ENCODE measurements around the gene PDE9A.

The PDE9A gene

DNA sequence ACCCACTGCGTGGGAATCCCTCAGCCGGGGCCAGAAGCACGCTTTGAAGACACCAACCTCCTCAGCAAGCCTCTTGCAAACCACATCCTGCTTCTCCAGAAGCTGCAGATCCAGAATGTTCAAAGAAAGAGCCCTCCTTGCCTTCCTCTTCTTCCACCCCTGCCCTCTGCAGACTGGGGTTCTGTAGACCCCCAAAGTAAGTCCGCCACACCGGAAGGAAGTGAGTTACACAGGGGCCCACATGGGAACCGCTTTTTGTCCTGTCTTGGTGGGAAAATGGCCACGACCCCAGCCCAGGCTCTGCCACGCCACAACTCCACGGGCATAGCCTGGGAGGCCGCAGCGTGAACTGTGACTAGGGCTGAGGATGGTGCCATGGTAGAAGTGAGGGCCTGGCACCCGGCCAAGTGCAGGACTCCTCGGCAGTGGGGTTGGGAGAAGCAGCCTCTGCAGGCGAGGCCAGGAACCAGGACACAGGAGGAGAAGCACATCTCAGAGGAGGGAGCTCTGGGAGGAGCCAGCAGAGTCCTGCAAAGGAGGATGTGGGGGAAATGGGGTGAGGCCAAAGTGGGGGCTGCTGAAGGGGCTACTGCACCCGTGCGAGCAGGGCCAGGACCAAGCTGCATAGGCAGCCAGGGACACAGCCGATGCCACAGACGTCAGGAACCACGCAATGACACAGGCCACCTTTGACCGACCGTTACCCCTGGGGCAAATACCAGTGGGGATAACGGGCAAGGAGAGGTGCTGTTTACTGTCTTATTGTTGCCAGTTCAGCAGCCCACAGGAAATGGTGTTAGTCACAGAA, 30.9 kb downstream of the PDE9A start:
- DNase-seq (ENCODE audit: low read depth in 1 of 2, low spot score in 1 of 2): peak in 1 of 2 donors; percentile 14

DNA sequence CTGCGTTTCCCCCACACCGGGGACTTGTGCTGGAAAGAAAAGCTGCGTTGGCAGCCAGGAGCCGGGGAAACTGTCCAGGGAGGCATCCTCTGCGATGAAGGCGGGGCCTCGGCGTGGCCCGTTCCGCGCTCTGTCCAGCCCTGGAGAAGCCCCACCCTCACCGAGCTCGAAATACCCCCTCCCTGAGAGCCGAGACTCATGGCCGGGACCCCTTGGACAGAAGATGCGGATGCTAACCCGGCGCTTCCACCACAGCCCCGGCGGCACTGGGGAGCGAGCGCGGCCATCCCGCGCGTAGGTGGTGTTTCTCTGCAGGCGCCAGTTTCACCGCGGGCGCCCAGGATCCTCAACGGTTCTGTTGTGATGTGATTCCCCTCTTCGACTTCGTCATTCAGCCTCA, 31.6 kb downstream of the PDE9A start:
- no peak for DNase-seq (ENCODE audit: low read depth in 1 of 2, low spot score in 1 of 2)

DNA sequence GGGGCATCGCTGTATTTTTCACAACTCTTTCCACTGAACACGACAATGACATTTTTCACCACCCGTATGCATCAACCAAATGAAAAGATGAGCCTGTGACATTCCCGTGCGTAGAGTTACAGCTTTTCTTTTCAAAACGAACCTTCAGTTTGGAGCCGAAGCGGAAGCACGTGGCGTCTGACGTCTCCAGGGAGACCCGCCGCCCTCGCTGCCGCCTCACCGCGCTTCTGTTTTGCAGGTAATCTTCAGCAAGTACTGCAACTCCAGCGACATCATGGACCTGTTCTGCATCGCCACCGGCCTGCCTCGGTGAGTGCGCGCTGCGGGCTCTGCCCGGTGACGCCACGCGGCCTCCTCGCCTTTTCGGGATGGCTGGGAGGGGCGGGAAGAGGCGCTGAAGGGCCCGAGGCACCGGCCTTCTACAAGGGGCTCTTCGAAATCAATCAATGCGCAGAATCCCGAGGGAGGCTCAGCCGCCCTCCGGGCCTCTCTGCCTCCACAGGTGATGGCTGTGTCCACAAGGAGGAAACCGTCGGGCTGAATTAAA, 32.6 kb downstream of the PDE9A start:
- no peak for DNase-seq (ENCODE audit: low read depth in 1 of 2, low spot score in 1 of 2)

DNA sequence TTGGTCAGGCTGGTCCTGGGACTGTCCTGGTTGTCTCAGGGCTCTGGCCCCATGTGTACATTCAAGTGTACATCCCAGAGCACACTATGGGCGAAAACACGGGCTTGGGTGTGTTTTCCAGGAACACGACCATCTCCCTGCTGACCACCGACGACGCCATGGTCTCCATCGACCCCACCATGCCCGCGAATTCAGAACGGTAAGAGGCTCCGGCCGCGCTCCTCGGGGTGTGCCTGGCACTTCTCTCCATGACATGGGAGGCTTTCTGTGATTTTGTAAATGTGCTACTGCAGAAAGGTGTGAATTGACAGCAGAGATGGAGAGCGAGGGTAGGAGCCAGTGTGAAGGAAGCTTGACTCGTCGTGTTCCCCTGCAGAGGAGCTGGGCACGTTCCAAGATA, 34.4 kb downstream of the PDE9A start:
- no peak for DNase-seq (ENCODE audit: low read depth in 1 of 2, low spot score in 1 of 2)

DNA sequence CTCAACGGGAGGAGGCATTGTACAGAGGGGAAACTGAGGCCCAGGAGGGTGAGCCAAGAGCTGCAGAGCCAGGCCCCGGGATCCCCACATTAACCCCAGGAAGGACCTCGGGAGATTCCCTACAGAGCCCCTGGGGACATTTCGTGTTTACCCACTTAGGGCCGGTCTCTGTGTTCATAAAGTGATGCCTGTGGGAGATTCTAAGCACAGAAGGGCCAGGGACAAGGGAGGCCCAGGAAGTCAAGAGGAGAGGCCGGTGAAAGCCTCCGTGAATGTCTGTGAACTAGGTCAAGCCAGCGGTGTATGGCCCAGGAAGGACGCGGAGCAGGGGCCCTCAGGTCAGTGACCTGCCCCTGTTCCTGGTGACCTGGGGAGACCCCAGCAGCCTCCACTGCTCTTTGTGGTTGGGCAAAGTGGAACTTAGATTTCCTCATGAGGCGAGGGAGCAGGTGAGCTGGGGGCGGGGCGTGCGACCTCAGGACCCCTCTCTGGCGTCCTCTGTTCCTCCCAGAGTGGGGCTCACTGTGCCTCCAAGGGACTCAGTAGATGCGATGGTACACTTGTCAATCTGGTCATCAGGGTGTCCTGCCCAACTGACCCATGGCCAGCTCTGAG, 34.9 kb downstream of the PDE9A start:
- DNase-seq (ENCODE audit: low read depth in 1 of 2, low spot score in 1 of 2): no peak

DNA sequence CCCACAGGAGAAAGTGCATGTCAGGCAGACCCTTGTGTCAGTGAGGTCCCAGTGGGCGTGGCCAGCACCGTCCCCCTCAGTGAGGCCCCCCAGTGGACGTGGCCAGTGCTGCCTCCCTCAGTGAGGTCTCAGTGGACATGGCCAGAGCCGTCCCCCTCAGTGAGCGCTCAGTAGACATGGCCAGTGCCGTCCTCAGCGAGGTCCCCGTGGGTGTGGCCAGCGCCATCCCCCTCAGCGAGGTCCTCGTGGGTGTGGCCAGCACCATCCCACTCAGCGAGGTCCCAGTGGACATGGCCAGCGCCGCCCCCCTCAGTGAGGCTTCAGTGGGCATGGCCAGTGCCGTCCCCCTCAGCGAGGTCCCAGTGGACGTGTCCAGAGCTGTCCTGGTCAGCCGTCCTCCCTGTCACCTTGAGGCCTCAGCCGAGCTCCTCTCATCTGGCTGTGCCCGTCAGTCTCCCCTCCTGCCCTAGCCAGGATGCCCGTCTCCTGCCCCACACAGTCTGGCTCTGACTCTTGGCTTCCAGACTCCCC, 35.5 kb downstream of the PDE9A start:
- no peak for DNase-seq (ENCODE audit: low read depth in 1 of 2, low spot score in 1 of 2)

DNA sequence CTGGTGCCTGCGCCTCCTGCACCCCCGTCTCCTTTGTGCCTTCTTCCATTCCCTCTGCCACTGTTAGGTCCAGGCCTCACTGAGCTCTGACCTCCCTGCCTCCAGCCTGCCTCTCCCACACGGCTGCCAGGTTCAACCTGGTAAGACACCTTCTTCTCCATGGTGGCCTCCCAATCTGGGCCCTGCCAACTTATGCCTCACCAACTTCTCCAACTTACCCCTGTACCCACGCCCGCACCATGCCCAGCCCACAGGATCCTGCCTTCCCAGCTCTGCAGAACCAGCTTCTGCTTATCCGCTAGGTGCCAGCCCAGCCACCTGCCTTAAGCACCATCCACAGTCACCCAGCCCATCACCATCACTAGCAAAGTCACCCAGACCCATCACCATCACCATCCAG, 37.2 kb downstream of the PDE9A start:
- DNase-seq (ENCODE audit: low read depth in 1 of 2, low spot score in 1 of 2): no peak

DNA sequence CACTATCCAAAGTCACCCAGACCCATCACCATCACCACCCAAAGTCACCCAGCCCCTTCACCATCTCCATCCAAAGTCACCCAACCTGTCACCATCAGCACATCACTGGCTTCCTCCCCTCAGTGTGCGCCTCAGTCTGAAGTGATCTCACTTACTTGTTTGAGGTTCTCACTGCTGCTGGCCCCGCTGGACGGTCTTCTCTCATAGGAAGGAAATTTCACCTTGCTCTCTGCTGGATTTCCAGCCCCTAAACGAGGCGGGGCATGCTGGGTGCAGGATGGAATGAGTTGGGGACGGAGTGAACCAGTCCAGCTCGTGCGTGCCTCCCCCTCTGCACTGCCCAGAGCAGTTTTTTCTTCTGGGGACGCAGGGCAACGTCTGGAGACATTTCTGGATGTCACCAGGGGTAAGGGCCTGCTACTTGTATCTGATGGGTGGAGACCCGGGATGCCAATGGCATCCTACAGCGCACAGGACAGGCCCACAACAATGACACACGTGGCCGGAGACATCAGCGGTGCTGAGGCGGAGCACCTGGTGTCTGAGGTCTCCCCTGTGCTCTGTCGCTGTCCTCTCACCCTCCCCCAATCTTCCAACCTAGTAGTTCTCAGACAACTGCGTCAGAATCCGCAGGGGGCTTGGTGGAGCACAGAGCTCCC, 38.6 kb downstream of the PDE9A start:
- DNase-seq (ENCODE audit: low read depth in 1 of 2, low spot score in 1 of 2): no peak

DNA sequence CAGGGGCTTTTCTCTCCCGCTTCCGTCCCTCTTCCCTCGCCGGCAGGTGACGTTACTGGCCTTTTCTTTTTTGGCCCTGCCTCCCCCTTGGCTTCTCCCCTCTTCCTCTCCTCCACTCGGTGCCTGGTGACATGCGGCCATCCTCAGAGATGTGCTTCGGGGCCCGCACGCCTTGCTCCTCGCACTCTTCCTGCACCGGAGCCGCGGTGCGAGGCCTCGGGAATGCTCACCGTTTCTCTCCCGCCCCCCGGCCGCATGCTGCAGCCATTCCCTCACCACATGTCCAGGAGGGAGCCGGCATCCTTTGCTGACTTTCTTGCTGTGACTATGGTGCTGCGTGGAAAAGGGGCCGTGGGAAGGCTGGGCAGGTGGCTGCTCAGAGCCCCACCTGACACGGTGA, 39.3 kb downstream of the PDE9A start:
- DNase-seq (ENCODE audit: low read depth in 1 of 2, low spot score in 1 of 2): no peak

DNA sequence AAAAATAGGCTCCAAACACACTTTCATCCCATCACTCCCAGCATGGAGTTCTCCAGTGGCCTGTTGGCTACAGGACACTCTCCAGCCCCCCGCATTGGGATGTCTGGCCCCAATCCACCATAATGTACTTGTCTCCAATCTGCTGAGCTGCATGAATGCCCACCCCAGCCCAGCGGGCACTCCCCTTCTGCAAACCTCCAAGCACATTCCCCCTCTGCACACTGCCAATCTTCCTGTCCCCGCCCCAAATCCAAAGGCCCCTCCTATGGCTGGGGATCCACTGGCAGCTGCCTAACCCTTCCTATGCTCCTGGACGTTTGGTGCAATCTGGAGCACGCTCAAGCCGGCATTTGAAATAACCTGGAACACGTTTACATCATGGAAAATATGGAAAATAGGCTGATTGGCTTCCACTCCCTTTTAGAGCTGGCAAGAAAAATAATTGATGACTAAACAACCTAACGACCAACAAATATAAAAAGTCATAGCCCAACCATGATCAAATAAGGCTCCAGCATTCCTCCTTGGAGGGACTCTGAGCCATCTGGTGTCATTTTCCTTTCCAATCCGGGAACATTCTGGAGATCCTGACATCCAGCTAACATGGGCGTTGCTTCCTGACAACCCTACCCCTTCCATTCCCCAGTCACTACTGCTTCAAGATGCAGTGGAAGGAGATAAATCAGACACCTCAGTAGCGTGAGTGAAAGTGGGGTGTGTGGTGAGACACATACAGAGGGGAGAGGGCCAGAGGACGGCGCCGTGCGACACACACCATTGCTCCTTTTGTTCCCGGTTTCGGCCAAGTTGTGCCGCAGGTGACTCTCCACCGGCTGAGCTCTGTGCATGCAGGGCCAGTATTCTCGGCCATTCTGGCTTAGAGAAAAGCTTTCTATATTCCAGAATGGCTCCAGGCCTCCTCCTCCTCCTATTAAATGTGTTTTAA, 41.6 kb downstream of the PDE9A start:
- DNase-seq (ENCODE audit: low read depth in 1 of 2, low spot score in 1 of 2): no peak

DNA sequence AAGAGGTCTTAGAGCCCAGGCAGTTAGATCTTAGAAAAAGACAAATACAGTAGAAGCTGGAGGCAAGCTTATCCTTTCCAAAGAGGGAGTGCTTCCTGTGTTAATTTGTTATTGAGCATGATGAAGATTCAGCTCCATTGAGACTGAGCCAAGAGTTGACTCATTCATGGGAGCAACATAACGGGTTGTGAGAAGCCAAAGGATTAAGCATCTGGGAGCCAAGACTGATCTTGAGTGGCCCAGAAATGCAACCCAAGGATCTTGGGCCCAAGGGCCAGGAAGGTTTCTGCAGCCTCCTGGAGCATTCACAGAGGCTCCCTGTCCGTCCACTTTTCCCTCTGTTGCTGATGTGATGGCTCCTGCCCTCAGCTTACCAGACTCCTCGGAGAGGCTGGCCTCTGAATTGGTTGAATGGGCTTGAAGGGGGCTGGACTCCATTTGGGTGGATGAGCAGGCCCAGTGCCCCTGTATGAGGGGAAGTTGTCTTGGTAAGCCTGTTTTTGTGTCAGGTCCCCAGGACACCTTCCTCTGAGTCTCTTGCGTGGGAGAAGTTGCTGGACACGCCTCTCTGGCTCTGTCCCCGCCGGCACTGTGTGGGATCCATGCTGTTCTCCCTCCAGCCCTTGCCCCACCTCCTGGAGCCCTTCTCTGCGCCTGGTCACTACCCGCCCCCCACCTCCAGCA, 42.4 kb downstream of the PDE9A start:
- no peak for DNase-seq (ENCODE audit: low read depth in 1 of 2, low spot score in 1 of 2)

DNA sequence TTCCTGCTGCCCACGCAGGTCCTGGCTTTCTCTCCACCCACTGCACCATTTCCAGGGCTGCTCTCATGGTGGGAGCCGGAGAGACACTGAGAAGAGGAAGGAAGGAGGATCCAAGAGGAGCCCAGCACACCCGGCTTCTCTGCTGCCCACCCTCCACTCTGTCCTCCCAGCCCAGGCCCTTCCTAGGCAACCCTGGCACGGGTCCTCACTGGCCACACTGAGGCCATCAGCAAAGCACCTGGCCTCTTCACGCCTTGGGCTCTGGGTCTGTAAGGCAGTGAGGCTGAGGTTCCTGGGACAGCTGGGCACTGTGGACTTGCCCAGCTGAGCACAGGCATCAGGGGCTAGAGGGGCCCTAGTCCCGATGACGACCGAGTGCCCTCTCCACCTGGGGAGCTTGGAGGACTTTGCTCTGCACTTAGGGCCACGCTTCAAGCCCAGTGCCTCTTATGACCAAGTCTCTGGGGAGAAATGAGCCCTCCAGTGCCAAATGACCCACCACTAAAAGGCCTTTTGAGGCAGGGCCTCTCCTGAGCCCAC, 43.1 kb downstream of the PDE9A start:
- no peak for DNase-seq (ENCODE audit: low read depth in 1 of 2, low spot score in 1 of 2)

DNA sequence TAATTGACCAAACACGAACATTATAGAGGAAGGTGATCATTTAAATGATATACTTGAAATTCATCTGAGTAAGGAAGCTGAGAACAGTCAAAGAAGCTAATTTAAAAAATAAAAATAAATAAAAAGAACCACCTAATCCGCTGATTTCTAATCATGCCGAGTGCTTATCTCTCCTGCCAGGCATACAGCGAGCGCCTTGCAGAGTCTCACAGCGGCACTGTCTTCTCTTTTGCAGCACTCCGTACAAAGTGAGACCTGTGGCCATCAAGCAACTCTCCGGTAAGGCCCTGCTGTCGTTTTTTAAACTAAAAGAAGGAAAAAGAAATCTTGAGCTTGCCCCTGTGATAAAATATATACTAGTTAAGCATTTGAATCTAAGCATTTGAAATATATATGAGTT, 45.3 kb downstream of the PDE9A start:
- no peak for DNase-seq (ENCODE audit: low read depth in 1 of 2, low spot score in 1 of 2)

DNA sequence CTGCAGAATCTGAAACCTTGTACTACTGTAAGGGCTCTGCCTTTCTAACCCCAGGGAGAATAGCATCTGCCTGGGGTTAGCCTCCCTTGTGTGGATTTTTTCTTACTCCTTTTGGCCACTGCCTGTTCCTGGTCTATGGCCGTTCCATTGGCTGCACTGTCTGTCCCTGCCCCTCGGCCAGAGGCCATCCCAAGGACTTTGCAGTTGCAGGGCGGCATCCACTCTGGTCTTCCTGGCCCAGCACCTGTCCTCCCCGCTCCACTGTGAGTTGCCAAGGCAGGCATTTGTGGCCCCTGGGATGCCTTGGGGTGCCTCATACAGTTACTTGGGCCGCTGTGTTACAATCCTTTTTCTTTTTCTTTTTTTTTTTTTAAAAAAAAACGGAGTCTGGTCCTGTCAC, 45.8 kb downstream of the PDE9A start:
- DNase-seq (ENCODE audit: low read depth in 1 of 2, low spot score in 1 of 2): no peak

DNA sequence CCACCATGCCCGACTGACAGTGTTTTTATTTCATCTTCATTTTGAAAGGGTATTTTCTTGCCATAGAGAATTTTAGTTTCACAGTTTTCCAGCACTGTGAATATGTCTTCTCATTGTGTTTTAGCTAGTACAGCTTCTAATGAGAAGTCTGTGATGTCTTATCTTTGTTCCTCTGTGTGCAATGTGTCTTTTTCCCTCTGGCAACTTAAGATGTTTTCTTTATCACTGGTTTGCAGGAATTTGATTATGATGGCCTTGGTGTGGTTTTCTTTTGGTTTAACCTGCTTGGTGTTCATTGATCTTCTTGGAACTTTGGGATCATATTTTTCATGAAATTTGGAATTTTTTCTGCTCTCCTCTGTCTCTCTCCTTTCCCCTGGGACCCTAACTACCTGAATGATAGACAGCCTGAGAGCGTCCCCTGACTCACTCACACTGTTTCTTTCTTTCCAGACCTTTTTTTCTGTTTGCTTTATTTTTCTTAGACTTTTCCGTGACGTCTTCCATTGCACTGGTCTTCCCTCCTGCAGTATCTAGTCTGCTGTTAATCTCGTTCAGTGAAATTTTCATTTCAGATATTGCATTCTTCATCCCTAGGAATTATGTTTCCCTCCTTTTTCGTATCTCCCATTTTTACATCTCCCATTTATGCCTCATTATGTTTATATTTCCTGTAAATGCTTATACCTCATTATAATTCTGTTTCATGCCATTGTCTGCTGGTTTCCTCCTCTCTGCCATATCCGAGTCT, 48.5 kb downstream of the PDE9A start:
- no peak for DNase-seq (ENCODE audit: low read depth in 1 of 2, low spot score in 1 of 2)

DNA sequence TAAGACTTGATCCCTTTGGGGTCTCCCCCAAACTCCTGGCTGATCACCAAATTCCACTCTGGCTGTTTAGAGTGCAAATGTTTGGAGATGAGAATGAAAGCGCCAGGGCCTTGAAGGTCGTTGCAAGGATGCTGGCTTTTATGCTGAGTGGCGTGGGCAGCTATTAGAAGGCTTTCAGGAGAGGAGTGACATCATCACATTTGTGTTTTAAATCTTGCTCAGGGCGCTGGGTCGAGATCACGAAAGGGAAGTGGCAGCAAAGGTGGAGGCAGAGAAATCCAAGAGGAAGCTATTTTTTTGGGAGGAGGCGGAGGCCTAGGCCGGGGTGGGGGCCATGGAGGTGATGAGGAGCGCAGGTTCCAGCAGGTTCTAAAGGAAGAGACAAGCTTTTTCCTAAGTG, 49.3 kb downstream of the PDE9A start:
- DNase-seq (ENCODE audit: low read depth in 1 of 2, low spot score in 1 of 2): no peak

DNA sequence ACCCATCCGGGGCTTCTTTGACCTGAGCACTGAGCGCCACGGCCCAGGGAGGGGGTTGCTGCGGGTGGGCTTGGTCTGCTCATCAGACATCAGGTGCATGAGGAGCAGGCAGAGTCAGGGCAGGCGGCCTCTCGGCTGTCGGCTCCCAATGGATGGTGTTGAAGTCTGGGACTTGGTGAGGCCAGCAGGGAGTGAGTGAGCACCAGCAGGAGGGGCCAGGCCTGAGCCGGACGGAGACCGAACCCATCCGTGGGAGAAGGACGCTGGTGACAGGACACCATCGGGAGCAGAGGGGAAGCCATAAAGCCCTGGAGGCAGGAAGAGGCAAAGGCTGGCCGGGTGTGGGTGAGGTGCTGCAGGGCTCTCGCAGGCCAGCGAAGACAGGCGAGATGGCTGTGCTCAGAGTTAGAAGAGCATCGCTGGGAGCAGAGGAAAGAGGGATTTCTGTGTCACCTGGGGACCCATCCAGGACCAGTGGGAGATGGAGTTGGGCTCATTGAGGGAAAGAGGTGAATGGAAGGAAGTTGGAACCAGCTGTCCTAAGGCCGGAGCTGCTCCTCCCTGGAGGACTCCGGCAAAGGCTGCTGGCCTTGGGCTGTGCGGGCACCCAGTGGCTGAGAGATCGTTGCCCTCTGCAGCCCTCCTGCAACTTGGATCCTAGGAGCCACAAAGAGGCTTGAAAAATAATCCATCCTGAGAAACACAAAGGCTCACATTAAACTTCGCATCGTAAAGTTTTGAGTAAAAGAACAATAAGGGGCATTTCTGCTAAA, 49.9 kb downstream of the PDE9A start:
- no peak for DNase-seq (ENCODE audit: low read depth in 1 of 2, low spot score in 1 of 2)

DNA sequence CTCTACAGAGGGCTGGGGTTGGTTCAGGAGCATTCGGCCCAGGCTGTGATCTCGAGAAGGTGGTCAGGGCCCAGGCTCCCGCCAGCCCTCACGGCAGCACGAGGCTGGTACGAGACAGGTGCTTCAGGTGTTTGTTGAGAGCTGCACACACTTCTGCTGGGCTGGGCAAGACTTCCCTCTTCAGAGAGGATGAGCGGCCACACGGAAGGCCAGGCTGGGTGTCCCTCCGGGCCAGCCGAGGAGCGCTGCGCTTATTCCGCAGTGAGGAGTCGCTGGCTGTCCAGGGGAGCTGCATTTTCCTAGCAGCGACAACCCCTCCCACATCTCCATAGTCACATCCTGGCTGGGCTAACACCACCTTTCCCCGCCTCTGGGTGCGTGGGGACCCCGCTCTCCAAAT, 50.5 kb downstream of the PDE9A start:
- no peak for DNase-seq (ENCODE audit: low read depth in 1 of 2, low spot score in 1 of 2)

Measured in activated CD4-positive, alpha-beta T cell treated with anti-CD3 and anti-CD28 coated beads, Interleukin-2, amount 50 U/mL, for 24 hours (primary cell).